Activated naive CD4-positive, alpha-beta T cell treated with anti-CD3 and anti-CD28 coated beads, Interleukin-2, amount 10 ng/mL, durations not matched to agents 7 days and 5 days (primary cell): ENCODE results near the gene ERN1.

Source experiments
- CTCF ChIA-PET: fragments of 350-600 bp; sonication (Branson Sonifier 250); formaldehyde crosslinking; loops from one replicate; lab custom pipeline; 2021; ENCODE audit warnings: antibody characterized with exemption; lab: Charles Lee
- DNase-seq: peaks from one replicate; pipeline ENCODE4 v3.0.0-alpha.2; 2020
- H3K27ac Mint-ChIP-seq: one replicate; pipeline ENCODE4 v1.8.0; 2021; ENCODE audit warnings: mild to moderate bottlenecking, moderate library complexity, mixed read lengths
- H3K27me3 Mint-ChIP-seq: one replicate; pipeline ENCODE4 v1.8.0; 2021; ENCODE audit warnings: mild to moderate bottlenecking, mixed read lengths
- H3K36me3 Mint-ChIP-seq: one replicate; pipeline ENCODE4 v1.8.0; 2021; ENCODE audit warnings: mixed read lengths
- H3K4me1 Mint-ChIP-seq: one replicate; pipeline ENCODE4 v1.8.0; 2021; ENCODE audit warnings: mixed read lengths
- H3K4me3 Mint-ChIP-seq: one replicate; pipeline ENCODE4 v1.8.0; 2021; ENCODE audit warnings: mild to moderate bottlenecking, moderate library complexity, mixed read lengths
- H3K9me3 Mint-ChIP-seq: one replicate; pipeline ENCODE4 v1.8.0; 2021; ENCODE audit warnings: mixed read lengths

Gene ERN1

GRCh38 chr17:64058621-64059020, 71.3 kb downstream of the ERN1 start:
- Mint-ChIP-seq H3K27me3 (no peaks in the 10 kb centered on the region), H3K27ac (peak overlapping the region; percentile 67), H3K36me3 (peaks cover 78% of the 10 kb centered on the region), H3K4me1 (peaks cover 59% of the 10 kb centered on the region), H3K4me3 (no peak overlapping the region), H3K9me3 (no peaks in the 10 kb centered on the region)
- CTCF ChIA-PET = interaction anchor here (1.1 kb wide), 2 partner anchors 29 to 75 kb away, joined by 3 read pairs; no protein-coding TSS in a partner anchor
- no peak for DNase-seq

- Mint-ChIP-seq H3K27me3 (no peaks in the 10 kb centered on the region), H3K27ac (no peak overlapping the region), H3K4me1 (peaks cover 59% of the 10 kb centered on the region), H3K9me3 (no peaks in the 10 kb centered on the region), H3K4me3 (no peak overlapping the region), H3K36me3 (peaks cover 80% of the 10 kb centered on the region)
- DNase-seq = no peak
- CTCF ChIA-PET = interaction anchor here (1.1 to 1.2 kb wide), 3 partner anchors 29 to 138 kb away, joined by 3 to 5 read pairs (median 3); no protein-coding TSS in a partner anchor
Observed at GRCh38 chr17:64057701-64058263, 72.2 kb downstream of the ERN1 start.

- H3K36me3 Mint-ChIP-seq = peaks cover 84% of the 10 kb centered on the region
- DNase-seq = no peak
- no peaks in the 10 kb centered on the region for H3K9me3 Mint-ChIP-seq
- CTCF ChIA-PET = interaction anchor here (0.7 to 2.8 kb wide), 6 partner anchors 27 to 225 kb away, joined by 3 to 18 read pairs (median 4); no protein-coding TSS in a partner anchor
- peaks cover 64% of the 10 kb centered on the region for H3K4me1 Mint-ChIP-seq
- peak overlapping the region; percentile 82 for H3K27ac Mint-ChIP-seq
- H3K4me3 Mint-ChIP-seq = peak overlapping the region; percentile 42
- H3K27me3 Mint-ChIP-seq = no peaks in the 10 kb centered on the region
Observed at GRCh38 chr17:64056269-64057005, 73.5 kb downstream of the ERN1 start.

- Mint-ChIP-seq H3K36me3 (peaks cover 87% of the 10 kb centered on the region), H3K27me3 (no peaks in the 10 kb centered on the region), H3K4me1 (peaks cover 66% of the 10 kb centered on the region), H3K27ac (peak overlapping the region; percentile 82), H3K9me3 (no peaks in the 10 kb centered on the region), H3K4me3 (no peak overlapping the region)
- CTCF ChIA-PET = interaction anchor here (1.1 to 2.8 kb wide), 5 partner anchors 26 to 226 kb away, joined by 4 to 18 read pairs (median 6); no protein-coding TSS in a partner anchor
- DNase-seq = no peak
Observed at GRCh38 chr17:64055183-64056142, 74.5 kb downstream of the ERN1 start.

- no peaks in the 10 kb centered on the region for H3K9me3 Mint-ChIP-seq
- no peak overlapping the region for H3K4me3 Mint-ChIP-seq
- CTCF ChIA-PET = interaction anchor here (1.1 to 1.8 kb wide), 3 partner anchors 26 to 189 kb away, joined by 4 to 7 read pairs (median 4); no protein-coding TSS in a partner anchor
- H3K4me1 Mint-ChIP-seq = peaks cover 73% of the 10 kb centered on the region
- H3K27me3 Mint-ChIP-seq = no peaks in the 10 kb centered on the region
- no peak for DNase-seq
- H3K36me3 Mint-ChIP-seq = peaks cover 87% of the 10 kb centered on the region
- H3K27ac Mint-ChIP-seq = peak overlapping the region; percentile 68
Observed at GRCh38 chr17:64054304-64054703, 75.6 kb downstream of the ERN1 start.

GRCh38 chr17:64053101-64053500, 76.8 kb downstream of the ERN1 start:
- Mint-ChIP-seq H3K4me1 (peaks cover 69% of the 10 kb centered on the region), H3K9me3 (no peaks in the 10 kb centered on the region), H3K36me3 (peaks cover 87% of the 10 kb centered on the region), H3K27me3 (no peaks in the 10 kb centered on the region), H3K27ac (no peak overlapping the region), H3K4me3 (no peak overlapping the region)
- CTCF ChIA-PET = interaction anchor here (0.6 to 4.1 kb wide), 4 partner anchors 11 to 496 kb away, joined by 4 to 28 read pairs (median 5); no protein-coding TSS in a partner anchor
- DNase-seq = no peak

- Mint-ChIP-seq H3K9me3 (no peaks in the 10 kb centered on the region), H3K27me3 (no peaks in the 10 kb centered on the region), H3K4me1 (peaks cover 56% of the 10 kb centered on the region), H3K27ac (peak overlapping the region; percentile 97), H3K4me3 (no peak overlapping the region), H3K36me3 (peaks cover 87% of the 10 kb centered on the region)
- CTCF ChIA-PET = interaction anchor here (0.9 to 4.1 kb wide), 6 partner anchors 9 to 139 kb away, joined by 3 to 28 read pairs (median 5); no protein-coding TSS in a partner anchor
- peak; percentile 36 for DNase-seq
Observed at GRCh38 chr17:64051153-64051552, 78.8 kb downstream of the ERN1 start.

- no peak for DNase-seq
- Mint-ChIP-seq H3K9me3 (no peaks in the 10 kb centered on the region), H3K4me3 (no peak overlapping the region), H3K4me1 (peaks cover 59% of the 10 kb centered on the region), H3K27me3 (no peaks in the 10 kb centered on the region), H3K36me3 (peaks cover 89% of the 10 kb centered on the region), H3K27ac (peak overlapping the region; percentile 97)
- CTCF ChIA-PET = interaction anchor here (1.1 to 2.7 kb wide), 3 partner anchors 15 to 85 kb away, joined by 4 to 25 read pairs (median 10); no protein-coding TSS in a partner anchor
Observed at GRCh38 chr17:64048805-64049204, 81.1 kb downstream of the ERN1 start.

- peaks cover 31% of the 10 kb centered on the region for H3K4me1 Mint-ChIP-seq
- DNase-seq = no peak
- H3K9me3 Mint-ChIP-seq = no peaks in the 10 kb centered on the region
- CTCF ChIA-PET = interaction anchor here (1.2 to 1.8 kb wide), 3 partner anchors 15 to 89 kb away, joined by 4 to 6 read pairs (median 6); no protein-coding TSS in a partner anchor
- no peaks in the 10 kb centered on the region for H3K27me3 Mint-ChIP-seq
- H3K4me3 Mint-ChIP-seq = no peak overlapping the region
- peaks cover 74% of the 10 kb centered on the region for H3K36me3 Mint-ChIP-seq
- peak overlapping the region; percentile 37 for H3K27ac Mint-ChIP-seq
Observed at GRCh38 chr17:64045176-64045575, 84.8 kb downstream of the ERN1 start.

GRCh38 chr17:64042700-64043485, 87.1 kb downstream of the ERN1 start:
- H3K27ac Mint-ChIP-seq = no peak overlapping the region
- no peaks in the 10 kb centered on the region for H3K27me3 Mint-ChIP-seq
- H3K9me3 Mint-ChIP-seq = no peaks in the 10 kb centered on the region
- peaks cover 64% of the 10 kb centered on the region for H3K36me3 Mint-ChIP-seq
- CTCF ChIA-PET = interaction anchor here (0.6 to 2.4 kb wide), 6 partner anchors 8 to 449 kb away, joined by 3 to 9 read pairs (median 4); no protein-coding TSS in a partner anchor
- no peak overlapping the region for H3K4me3 Mint-ChIP-seq
- H3K4me1 Mint-ChIP-seq = peaks cover 22% of the 10 kb centered on the region
- DNase-seq = no peak

GRCh38 chr17:64041912-64042311, 88.0 kb downstream of the ERN1 start:
- Mint-ChIP-seq H3K36me3 (peaks cover 57% of the 10 kb centered on the region), H3K9me3 (no peaks in the 10 kb centered on the region), H3K4me1 (peaks cover 22% of the 10 kb centered on the region), H3K27me3 (no peaks in the 10 kb centered on the region), H3K27ac (peak overlapping the region; percentile 24), H3K4me3 (no peak overlapping the region)
- no peak for DNase-seq
- CTCF ChIA-PET = interaction anchor here (0.6 to 2.4 kb wide), 7 partner anchors 9 to 450 kb away, joined by 3 to 9 read pairs (median 5); no protein-coding TSS in a partner anchor

GRCh38 chr17:64040206-64040605, 89.7 kb downstream of the ERN1 start:
- no peaks in the 10 kb centered on the region for H3K27me3 Mint-ChIP-seq
- peaks cover 44% of the 10 kb centered on the region for H3K36me3 Mint-ChIP-seq
- H3K27ac Mint-ChIP-seq = no peak overlapping the region
- no peak for DNase-seq
- no peaks in the 10 kb centered on the region for H3K9me3 Mint-ChIP-seq
- CTCF ChIA-PET = no interaction called here
- H3K4me1 Mint-ChIP-seq = peaks cover 14% of the 10 kb centered on the region
- no peak overlapping the region for H3K4me3 Mint-ChIP-seq

GRCh38 chr17:64039106-64039400, 90.9 kb downstream of the ERN1 start:
- H3K4me1 Mint-ChIP-seq = peaks cover 5% of the 10 kb centered on the region
- no peak overlapping the region for H3K27ac Mint-ChIP-seq
- peaks cover 37% of the 10 kb centered on the region for H3K36me3 Mint-ChIP-seq
- H3K4me3 Mint-ChIP-seq = no peak overlapping the region
- CTCF ChIA-PET = interaction anchor here (1.1 to 1.8 kb wide), 2 partner anchors 10 to 120 kb away, joined by 3 to 18 read pairs; no protein-coding TSS in a partner anchor
- DNase-seq = no peak
- H3K9me3 Mint-ChIP-seq = no peaks in the 10 kb centered on the region
- no peaks in the 10 kb centered on the region for H3K27me3 Mint-ChIP-seq
